Measurements from ENCODE around the gene LRRC3C. TPM values are rescaled to one million over a fixed set of nuclear protein-coding genes. Genes with fewer than 3 reads are reported as not detected.

The LRRC3C gene
- total and polyA plus RNA-seq, 2 donors (not counting 1 experiment from before 2014, with no cell fraction given): 0.12 TPM; not detected in 1

DNA sequence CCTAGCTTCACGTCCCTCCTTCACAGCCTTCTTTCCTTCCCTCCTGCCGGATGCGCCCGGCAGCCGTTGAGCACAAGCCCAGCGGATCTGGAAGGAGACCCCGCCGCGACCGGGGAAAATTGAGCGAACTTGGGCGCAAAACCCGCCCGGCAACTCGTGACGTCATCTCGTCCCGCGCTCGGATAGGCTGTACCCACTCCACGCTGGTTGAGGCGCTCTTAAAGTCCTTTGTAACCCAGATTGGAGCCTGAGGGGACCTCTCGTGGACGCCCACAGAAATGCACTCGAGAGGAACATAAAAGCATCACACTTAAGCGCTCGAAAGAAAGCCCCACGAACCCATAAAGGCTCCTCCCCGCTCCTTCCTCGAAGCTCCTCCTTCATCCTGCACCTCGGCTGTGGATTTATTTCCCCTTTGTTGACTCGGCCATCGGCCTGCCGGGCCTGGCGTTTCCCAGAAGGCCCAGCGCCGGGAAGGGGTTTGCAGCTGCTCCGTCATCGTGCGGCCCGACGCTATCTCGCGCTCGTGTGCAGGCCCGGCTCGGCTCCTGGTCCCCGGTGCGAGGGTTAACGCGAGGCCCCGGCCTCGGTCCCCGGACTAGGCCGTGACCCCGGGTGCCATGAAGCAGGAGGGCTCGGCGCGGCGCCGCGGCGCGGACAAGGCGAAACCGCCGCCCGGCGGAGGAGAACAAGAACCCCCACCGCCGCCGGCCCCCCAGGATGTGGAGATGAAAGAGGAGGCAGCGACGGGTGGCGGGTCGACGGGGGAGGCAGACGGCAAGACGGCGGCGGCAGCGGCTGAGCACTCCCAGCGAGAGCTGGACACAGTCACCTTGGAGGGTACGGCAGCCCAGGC, 53.0 kb downstream of the LRRC3C start, which contains the start of gene PSMD3:
Gene PSMD3 (plus strand): TSS at position 457 of the 856 bp plus-strand sequence. CDS start 164 bp downstream, at position 621.
- peaks cover 25 to 26% of the 10 kb centered on the region in 2 donors for H3K4me1 ChIP-seq (ENCODE audit: control insufficient read depth in 2 of 2, insufficient read depth in 2 of 2, low read length in 2 of 2)
- H3K9me3 ChIP-seq (ENCODE audit: control extremely low read depth in 1 of 3, control insufficient read depth in 2 of 3, insufficient read depth in 1 of 3, low read length in 2 of 3): no peaks in the 10 kb centered on the region
- peak within 1 kb of the TSS; percentile 76 to 93 (median 91) for H3K4me3 ChIP-seq (ENCODE audit: control extremely low read depth in 1 of 5, extremely low read depth in 1 of 5, insufficient read depth in 1 of 5, low read depth in 2 of 5, low read length in 4 of 5)
- H3K27me3 ChIP-seq (replicated peaks in 1 of 4; ENCODE audit: control extremely low read depth in 1 of 4, control insufficient read depth in 3 of 4, insufficient read depth in 4 of 4, low read length in 3 of 4): no peaks in the 10 kb centered on the region
- peaks cover 17% of the 10 kb centered on the region for H4K20me1 ChIP-seq (ENCODE audit: control insufficient read depth, insufficient read depth, low read length, poor library complexity, severe bottlenecking)
- ATAC-seq (ENCODE audit: low read depth) (peak; percentile 92), DNase-seq (peak; percentile 100)
- under 1% methylated on average over 84 of the region's 84 CpGs for WGBS (ENCODE audit: insufficient coverage)
- Mint-ChIP-seq H3K4me1 (peaks cover 38% of the 10 kb centered on the region), H3K27ac (peak within 1 kb of the TSS; percentile 95), H3K27me3 (no peaks in the 10 kb centered on the region), H3K9me3 (ENCODE audit: insufficient read depth) (no peaks in the 10 kb centered on the region), H3K4me3 (peak within 1 kb of the TSS; percentile 96)
- ChIA-PET POLR2A (interaction anchor here (0.5 to 2.9 kb wide), 16 partner anchors 21 to 1713 kb away, joined by 3 to 13 read pairs (median 4); partner anchors contain the start of genes IKZF3, LRRC3C, MED1 and NR1D1), CTCF (interaction anchor here (0.5 to 8.1 kb wide), 29 partner anchors 8 to 430 kb away, joined by 3 to 97 read pairs (median 4); partner anchors contain the start of genes LRRC3C, MED24, ORMDL3 and PGAP3)
- H3K27ac ChIP-seq (ENCODE audit: low read length in 2 of 2): peak within 1 kb of the TSS; percentile 92 to 97
- peak within 1 kb of the TSS; percentile 97 for H3K9ac ChIP-seq (ENCODE audit: low read length)
- TF ChIP-seq, protein P1, sequence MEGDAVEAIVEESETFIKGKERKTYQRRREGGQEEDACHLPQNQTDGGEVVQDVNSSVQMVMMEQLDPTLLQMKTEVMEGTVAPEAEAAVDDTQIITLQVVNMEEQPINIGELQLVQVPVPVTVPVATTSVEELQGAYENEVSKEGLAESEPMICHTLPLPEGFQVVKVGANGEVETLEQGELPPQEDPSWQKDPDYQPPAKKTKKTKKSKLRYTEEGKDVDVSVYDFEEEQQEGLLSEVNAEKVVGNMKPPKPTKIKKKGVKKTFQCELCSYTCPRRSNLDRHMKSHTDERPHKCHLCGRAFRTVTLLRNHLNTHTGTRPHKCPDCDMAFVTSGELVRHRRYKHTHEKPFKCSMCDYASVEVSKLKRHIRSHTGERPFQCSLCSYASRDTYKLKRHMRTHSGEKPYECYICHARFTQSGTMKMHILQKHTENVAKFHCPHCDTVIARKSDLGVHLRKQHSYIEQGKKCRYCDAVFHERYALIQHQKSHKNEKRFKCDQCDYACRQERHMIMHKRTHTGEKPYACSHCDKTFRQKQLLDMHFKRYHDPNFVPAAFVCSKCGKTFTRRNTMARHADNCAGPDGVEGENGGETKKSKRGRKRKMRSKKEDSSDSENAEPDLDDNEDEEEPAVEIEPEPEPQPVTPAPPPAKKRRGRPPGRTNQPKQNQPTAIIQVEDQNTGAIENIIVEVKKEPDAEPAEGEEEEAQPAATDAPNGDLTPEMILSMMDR (IDR thresholded peaks at IDR 0.05): peak; percentile 76
- TF ChIP-seq EZH2 (IDR thresholded peaks at IDR 0.05; ENCODE audit: borderline replicate concordance, insufficient read depth, low read depth, low read length, poor library complexity, severe bottlenecking): no peak
- peaks cover 0 to 16% of the 10 kb centered on the region in 2 experiments for H3K36me3 ChIP-seq (replicated peaks in 1 of 2; ENCODE audit: control extremely low read depth in 1 of 2, control insufficient read depth in 1 of 2, extremely low read depth in 1 of 2, insufficient read depth in 2 of 2, low read length in 1 of 2)
- H3K79me2 ChIP-seq (ENCODE audit: control insufficient read depth, insufficient read depth, low read length): peaks cover 40% of the 10 kb centered on the region
- peak within 1 kb of the TSS; percentile 95 for H3K4me2 ChIP-seq (replicated peaks; ENCODE audit: low read depth, low read length, poor library complexity, severe bottlenecking)
- H2AFZ ChIP-seq (ENCODE audit: insufficient read depth, low read depth, low read length, poor library complexity, severe bottlenecking): peak within 1 kb of the TSS; percentile 91
- intact Hi-C loops (cut with micrococcal nuclease): loop anchor here (1.0 to 10.0 kb wide), 13 partner anchors 21 to 576 kb away; partner anchors contain the start of genes CDK12, FBXL20, IKZF3 and LRRC3C

Measured in B cell (primary cell).